ENCODE data around the gene CFAP74.

Gene CFAP74

DNA sequence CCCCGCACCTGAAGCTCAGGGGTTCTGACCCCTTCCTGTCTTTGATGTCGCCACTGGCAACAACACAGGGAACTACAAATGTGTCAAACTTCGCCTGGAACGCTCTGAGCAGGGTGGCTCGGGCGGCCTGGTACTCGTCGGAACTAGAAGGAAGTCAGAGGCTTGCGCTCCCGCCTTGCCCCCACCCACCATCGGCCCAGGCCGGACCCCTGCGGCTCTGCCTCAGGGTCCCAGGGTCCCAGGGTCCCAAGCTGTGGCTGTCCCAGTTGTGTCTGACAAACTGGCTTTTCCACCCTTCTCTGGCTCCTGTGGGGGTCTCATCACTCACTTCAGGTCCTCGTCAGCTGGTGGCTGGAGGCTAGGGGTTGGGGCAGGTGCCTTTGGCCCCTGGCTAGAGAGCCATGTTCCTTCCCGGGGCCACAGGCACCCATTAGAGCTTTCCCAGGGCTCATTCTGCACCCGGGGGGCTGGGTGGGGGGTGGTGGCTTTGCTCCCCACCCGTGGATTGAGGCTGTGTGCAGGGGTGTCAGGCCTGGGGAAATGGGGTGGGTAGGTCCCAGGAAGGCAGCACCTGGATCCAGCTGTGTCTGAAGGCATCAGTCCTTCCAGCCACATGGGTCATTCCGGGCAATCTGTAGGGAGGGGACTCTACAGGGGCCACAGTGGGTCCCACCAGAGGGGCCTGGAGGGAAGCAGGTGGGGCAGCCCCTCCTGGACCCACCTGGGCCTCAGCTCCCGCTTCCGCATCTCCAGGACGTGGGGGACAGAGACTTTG, 76.5 kb downstream of the CFAP74 start:
- DNase-seq (ENCODE audit: low read depth) = no peak

DNA sequence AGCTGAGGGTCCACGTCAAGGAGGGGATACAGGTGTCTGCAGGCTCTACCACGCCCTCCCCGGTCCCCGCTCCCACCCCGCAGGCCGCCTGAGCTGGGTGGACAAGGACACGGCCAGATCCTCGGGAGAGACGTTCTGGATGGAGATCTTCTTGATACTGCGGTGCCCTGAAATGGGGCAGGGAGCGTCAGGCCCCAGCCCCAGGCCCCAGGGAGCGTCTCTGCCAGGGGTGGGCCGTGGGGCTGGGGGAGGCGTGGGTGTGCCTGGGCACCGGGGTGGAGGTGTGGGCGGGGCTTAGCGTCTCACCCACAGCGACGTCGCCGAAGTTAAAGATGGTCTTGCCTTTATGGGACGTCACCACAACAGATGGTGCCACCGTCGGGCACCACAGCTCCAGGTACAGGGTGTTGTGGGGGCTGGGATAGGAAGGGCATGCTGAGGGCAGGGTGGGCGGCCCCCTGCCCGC, 77.2 kb downstream of the CFAP74 start:
- DNase-seq (ENCODE audit: low read depth) = no peak

DNA sequence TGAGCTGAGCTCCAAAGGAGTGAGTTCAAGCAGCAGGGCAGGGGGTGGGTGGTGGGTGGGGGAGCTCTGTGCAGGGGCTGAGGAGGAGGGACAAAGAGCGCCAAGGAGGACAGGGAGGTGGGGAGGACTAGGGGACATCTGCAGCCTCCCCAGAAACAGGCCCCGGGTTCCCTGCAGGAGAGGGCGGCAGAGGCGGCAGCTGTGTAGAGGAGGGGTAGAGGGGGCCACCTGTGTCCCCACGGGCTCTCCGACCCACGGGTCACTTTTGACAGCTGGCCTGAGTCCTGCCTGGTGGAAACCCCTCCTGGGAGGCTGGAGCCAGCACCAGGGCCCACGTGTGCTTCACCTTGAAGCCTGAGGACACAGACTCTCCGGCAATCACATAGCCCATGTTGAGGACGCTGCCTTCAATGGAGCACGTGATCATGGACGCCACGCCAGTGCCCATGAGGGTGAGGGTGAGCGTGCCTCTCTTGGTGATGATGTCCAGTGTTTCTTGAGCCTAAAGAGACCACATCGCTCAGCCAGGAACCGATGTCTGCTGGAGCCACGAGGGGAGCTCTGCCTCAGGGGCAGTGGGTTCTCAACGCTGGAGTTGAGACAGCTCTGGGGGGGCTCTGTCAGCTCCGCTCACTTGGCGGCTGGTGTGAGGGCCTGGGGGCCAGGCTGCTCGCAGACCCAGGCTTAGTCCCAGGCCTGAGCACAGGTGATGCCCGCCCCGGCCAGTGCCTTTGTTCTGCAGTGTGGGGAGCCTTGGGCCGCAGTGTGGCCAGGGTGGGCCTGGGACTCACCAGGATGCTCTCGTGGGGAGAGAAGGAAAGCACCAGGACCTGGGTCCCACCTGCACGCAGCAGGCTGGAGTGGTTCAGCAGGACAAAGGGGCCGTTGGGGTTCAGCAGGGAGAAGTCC, 77.9 kb downstream of the CFAP74 start:
- no peak for DNase-seq (ENCODE audit: low read depth)

DNA sequence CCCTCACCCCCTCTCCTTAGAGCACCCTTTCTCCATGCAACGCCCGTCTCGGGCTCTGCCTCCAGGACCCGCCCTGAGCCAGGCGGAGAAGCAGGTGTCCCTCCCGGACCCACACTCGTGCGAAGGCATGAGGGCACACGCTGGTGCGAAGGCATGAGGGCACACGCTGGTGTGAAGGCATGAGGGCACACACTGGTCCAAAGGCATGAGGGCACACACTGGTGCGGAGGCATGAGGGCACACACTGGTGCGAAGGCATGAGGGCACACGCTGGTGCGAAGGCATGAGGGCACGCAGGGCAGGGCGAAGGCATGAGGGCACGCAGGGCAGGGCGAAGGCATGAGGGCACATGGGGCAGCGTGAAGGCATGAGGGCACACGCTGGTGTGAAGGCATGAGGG, 78.7 kb downstream of the CFAP74 start:
- no peak for DNase-seq (ENCODE audit: low read depth)

DNA sequence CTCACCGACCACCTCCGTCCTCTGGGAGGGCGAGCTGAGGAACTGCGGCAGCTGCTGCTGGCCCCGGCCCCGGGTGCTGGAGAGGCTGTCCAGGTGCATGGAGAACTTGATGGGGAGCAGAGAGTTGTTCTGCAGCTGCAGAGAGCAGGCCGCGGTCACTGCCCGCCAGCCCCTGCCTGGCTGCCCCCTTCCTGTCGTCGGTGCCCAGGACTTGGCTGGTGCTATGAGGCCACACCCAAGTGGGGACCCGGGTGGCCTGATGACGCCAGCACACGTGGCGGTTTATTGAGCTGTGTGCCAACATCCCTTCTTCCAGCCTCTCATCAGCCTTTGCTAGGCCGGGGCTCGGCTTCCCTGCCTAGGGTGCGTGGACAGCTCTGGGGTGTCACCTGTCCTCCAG, 79.2 kb downstream of the CFAP74 start:
- no peak for DNase-seq (ENCODE audit: low read depth)

DNA sequence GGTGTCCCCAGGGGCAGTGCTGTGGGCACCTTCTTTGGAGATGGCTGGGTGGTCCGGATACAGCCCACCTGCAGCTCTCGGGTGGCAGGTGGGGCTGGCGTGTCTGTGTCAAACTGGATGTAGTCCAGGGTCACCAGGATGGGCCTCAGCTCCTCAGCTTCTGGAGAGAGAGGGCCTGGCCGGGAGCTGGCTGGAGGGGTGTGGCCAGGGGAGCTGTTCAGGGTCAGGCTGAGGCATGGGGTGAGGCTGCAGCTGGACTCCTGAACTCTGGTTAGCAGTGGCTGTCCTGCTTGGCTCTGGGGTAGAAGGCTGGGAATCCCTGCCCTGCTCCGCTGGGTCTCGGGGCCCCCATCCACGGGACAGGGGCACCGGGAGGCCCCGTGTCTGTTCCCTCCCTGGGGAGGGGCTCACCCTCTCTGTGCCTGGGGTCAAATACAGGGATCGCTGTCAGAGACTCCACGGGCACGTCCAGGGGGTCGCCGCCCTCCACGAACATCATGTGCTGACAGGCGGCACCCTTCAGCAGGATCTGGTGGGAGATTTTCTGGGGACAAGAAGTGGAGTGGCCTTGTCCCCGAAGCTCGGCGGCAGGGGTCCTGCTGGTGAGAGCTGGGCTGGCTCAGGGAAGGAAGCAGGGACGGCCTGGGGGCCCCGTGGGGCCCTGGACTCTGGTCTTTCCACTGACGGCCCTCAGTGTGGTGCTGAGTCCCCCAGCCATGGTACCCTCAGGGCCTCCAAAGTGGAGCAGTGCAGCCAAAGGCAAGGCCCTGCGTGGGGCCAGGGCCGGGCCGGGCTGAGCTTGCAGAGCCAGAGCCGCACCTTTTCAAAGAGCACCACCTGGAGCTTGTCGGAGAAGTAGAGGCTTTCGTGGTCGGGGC, 80.4 kb downstream of the CFAP74 start:
- DNase-seq (ENCODE audit: low read depth) = no peak

DNA sequence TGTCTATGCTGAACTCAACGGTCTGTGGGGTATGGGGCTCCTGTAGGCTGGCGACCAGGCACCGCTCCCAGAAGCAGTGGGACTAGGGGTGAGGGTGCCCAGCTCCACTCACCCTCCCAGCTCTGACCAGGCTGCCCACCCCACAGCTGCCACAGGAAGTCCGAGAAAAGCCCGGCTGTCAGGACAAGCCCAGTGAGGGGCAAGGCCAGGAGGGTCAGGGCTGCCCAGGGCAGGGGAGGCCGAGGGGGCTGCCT, 81.0 kb downstream of the CFAP74 start:
- no peak for DNase-seq (ENCODE audit: low read depth)

DNA sequence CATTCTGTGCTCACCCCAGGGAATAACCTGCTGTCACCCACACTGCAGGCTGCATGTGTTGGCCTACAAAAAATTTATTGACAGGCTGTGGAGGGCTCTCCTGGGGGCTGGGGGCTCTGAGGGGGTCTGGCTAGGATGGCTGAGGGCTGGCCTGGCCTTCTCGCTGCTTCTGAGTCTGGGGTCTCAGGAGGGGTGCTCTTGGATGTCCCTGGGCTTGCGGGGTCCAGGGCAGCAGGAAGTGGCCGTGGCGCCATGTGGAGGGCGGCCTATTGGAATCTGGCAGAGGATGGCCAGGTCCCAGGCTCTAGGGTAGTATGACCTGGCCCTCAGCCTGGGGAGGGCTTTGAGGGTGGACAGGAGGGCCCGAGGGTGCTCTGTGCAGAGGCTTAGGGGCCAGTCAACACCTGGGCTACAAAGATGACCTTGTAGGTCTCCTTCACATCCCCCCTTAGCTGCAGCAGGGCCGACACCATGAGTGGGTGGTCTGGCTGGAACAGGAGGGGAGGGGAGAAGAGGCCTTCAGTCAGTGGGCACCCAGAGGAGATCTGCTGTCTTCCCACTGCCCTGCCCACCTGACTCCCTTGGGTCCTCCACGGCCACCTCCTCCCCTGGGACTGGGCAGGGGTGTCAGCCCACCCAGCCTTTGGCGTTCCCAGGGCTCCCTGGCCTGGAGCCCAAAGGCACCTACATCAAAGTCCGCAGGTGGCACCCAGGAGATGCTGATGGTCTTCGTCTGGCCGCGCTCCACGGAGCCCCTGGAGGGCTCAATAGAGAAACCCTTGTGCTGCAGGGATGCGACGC, 81.5 kb downstream of the CFAP74 start:
- no peak for DNase-seq (ENCODE audit: low read depth)

DNA sequence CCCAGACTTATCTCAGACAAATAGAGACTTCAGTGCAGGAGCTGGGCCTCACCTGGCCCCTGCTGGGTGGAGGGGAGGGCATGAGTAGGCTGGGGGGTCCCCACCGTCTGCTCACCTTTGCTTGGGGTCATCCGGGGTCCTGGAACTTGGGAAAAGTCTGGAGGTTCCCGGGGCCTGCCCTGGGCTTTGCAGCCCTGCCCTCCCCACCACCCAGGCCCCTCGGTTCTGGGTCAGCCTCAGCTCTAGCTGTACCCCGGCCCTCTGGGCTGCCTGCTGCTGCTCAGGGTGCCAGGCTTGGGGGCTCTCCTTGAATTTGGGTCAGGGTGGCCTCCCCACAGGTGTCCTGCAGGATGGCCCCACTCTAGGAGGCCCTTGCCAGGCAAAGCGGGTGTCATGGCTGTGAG, 82.1 kb downstream of the CFAP74 start:
- no peak for DNase-seq (ENCODE audit: low read depth)

DNA sequence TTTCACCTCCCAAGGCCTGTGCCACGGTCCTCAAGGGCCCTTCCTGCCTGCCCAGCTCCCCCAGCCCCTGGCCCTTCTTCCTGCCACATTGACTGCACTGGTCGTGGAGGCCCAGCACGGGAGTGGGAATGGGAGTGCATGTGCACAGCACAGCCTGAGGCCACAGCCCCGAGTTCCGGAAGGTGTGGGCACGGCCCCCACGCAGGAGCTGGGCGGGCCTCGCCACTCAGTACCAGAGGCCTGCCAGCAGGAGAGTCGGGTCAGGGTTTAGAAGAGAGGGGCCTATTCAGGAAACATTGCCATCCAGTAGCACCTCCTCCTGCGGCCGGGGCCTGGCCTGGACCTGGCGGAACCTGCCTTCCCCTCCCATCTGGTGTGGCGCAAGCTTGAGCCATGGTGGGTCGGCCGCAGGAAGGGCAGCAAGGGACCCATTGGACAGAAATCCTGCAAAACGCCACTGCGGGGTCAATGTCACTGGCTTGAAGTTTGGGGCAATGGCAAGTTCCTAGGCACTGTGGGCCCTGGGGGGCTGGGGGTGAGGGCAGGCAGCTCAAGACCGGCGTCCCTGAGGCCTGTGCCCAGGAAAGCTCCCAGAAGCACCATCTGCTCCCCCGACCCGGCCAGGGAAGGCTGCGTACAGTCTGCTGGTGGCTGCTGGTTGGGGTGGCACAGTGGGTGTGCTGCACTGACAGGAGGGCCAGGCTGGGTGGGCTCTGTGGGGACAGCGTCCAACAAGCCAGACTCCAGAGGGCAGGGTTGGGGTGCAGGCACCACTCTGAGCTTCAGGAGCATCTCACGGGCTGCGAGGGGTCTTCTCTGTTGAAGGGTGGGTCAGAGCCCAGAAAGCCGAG, 82.8 kb downstream of the CFAP74 start:
- DNase-seq (ENCODE audit: low read depth) = no peak

DNA sequence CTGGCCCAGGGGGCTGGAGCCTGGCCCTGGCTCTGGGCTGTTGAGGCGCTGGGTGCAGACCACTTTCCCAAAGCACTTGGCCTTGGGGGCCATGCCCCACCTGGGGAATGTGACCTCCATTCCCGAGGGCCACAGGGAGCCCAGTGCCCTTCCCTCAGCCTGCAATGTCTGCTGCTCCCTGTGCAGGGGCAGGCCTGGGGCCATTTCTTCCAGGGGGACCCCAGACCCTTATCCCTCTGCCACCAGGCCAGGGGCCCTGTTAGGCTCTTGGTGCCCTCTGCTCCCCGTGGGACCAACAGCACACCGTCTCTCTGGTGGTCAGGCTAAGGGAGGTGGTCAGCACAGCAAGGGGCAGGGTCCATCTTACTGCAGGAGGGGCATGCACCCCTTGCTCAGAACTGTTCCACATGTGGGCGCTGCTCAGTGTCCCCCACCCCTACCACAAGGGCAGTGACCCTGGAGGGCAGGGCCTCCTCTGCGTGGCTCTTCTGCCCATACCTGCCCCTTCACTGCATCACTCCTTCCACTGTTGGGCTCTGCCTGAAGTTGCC, 83.5 kb downstream of the CFAP74 start:
- no peak for DNase-seq (ENCODE audit: low read depth)

DNA sequence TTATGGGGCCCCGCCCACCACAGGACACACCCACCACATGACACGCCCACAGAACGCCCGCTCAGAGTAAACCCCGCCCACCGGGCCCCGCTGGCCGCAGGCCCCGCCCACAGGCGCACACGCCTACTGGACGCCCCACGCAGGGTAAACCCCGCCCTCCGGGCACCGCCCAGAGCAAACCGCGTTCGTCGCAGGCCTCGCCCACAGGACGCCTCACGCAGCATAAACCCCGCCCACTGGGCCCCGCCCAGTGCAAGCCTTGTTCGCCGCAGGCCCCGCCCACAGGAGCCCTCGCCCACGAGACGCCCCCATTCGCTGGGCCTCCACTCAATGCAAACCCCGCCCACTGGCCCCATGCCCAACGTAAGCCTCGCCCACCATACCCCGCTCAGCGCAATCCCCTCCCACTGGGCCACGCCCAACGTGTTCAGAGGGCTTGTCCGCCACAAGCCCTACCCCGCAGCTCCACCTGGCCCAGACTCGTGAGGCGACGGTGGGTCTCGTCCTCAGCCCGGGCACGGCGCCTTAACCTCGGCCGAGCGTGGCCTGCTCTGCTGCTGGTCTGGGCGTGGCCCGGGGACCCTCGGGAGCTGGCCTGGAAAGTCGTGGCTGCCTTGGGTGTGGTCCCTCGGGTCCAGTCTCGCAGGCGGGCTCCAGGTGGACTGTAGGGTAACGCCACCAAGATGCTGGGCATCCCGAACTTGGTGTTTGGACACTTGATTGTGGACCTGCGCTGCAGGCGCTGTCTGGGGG, 84.1 kb downstream of the CFAP74 start:
- DNase-seq (ENCODE audit: low read depth) = peak; percentile 100

DNA sequence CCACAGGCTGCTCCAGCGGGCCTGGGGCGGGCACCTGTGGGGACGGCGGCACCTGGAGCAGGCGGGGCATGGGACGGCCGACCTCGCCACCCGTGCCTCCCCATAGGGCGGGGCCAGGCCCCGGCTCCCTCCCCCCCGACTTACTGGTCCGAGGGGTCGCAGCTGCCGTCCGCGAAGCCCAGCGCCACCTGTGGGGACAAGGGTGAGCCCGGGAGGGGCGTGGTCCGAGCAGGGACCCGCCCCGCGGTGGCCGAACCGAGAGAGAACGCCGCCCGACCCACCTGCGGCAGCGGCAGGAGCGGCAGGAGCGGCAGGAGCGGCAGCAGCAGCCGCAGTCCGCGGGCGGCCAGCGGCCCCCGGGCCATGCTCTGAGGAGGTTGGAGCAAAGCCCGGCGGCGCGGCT, 84.7 kb downstream of the CFAP74 start, which contains the start of gene TMEM52:
Gene TMEM52, minus strand, starts transcription at position 379 of the 403 bp plus-strand sequence. Its CDS starts 14 bp downstream, at position 365.
- DNase-seq (ENCODE audit: low read depth) = no peak

DNA sequence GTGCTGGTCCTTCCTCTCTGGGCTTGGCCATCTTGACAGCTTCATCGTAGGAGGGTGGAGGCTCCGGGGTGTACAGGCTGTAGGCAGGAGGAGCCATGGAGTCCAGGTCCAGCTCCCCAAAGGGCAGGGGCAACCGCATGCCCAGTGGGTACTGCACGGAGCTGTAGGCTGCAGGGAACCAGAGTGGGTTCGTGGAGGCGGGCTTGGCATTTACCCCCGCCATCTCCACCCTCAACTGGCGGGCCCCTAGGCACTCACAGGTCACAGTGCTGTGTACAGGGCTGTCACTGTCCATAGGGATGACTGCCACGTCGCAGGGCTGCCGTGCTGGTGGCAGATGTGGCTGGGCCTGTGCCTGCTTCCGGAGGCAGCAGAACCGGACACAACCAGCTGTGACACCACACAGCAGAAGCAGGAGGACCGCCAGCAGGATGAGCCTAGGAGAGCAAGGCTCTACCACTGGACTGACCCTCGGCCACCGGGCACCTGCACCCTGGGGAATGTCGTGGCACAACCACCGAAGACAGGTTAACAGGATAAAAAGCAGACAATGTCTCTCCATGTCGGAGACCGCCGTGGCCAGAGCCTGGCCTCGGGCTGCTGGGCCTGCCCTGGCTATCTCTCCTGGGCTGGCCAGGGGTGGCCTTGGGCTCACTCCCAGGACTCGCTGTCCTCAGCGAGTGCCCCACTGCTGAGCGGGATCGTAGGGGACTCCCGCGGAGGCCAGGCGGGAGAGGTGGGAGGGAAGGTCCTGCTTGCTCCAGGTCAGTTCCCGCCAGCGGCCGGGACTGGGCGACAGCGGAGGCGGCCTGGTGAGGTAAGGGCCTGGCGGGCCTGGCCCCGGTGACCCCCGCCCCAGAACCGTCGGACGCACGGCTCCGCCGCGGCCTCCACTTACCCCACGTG, 85.3 kb downstream of the CFAP74 start:
- DNase-seq (ENCODE audit: low read depth) = no peak

DNA sequence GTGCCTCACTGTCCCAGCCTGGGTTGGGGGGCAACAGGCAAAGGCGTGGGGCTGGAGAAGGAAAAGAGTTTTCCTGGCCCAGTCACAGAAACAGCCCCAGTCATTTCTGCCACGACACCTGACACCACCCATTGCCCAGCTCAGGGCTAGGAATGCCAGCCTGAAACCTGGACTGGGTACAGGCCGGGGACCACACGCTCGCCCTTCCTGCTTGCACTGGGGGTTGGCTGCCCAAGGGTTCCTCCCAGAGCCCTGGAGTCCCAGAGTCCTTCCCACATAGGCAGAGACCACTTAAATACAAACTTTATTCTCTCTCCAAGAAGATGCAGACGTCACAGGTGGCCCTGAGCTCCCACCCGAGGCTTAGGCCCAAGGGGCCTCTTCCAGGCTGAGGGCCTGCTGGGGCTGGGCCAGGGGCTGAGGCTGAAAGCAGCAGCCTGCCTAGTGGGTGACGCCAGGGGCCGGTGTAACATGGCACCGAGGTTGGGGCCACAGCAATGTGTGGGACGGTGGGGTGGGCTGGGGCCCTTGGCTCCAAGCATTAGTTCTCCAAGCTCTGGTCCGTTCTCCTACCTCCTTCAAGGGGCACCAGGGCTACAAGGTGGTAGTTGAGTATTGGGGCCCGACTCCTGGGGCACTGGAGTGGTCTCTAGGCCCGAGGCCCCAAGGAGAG, 86.1 kb downstream of the CFAP74 start:
- no peak for DNase-seq (ENCODE audit: low read depth)

DNA sequence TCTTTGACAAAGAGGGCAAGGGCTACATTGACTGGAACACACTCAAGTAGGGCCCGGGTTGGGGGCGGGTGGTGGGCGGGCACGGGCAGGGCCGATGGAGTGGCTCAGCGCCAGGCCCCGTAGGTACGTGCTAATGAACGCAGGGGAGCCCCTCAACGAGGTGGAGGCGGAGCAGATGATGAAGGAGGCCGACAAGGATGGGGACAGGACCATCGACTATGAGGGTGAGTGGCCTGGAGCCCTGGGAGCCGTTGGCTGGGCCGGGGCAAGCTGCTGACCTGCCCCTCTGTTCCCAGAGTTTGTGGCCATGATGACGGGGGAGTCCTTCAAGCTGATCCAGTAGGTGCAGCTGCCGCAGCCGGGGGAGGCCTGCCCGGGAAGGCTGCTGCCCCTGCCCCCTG, 86.7 kb downstream of the CFAP74 start:
- DNase-seq (ENCODE audit: low read depth) = no peak

DNA sequence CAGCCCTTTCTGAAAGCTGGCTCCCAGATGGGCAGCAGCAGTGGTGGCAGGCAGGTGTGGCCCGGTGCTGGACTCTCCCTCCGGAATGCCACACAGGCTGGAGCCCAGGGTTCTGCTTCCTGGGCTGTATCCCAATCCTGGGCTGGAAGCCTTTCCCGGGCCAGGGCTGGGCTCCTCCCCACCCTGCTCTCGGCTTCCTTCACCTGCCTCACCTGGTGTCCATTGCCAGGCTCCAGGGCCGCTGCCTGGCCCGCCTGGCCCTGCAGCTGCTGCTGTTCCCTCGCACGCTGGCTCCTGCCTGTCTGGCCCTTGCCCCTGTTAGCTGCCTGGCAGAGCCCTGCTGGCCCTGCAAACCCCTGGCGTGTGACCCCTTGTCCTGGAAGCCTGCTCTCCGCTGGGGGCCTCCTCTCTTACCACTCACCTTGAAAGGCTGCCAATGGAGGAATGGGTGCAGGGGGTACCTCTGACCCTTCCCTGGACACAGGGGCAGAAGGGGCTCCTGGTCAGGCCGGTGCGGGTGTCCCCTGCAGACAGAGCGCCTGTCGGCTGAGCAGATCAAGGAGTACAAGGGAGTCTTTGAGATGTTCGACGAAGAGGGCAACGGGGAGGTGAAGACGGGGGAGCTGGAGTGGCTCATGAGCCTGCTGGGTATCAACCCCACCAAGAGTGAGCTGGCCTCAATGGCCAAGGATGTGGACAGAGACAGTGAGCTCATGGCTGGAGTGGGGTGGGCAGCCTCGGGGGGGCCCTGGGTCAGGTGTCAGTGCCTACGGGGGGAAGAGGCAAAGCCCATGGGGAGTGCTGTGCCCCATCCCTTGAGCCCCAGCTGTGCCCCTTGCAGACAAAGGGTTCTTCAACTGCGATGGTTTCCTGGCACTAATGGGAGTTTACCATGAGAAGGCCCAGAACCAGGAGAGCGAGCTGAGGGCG, 87.4 kb downstream of the CFAP74 start:
- no peak for DNase-seq (ENCODE audit: low read depth)

All from activated T-cell treated with anti-CD3 and anti-CD28 coated beads for 1 hour (primary cell).